IMR-90 (cell line): ENCODE data around the gene HYAL4. TPM values are rescaled to one million over a fixed set of nuclear protein-coding genes. Genes with fewer than 3 reads are reported as not detected.

Source experiments
- ATAC-seq: fragments of 200-7000 bp; cut with Tn5 transposase; 2 replicates; pipeline ENCODE4 v1.9.1; 2020; ENCODE audit warnings: low read depth, mild to moderate bottlenecking, moderate library complexity
- BruUV-seq: library from RNA; stranded (reverse); fragments of 400-500 nt; replicated peaks from 2 replicates; lab custom pipeline; 2021; lab: Mats Ljungman, UMichigan
- CTCF ChIA-PET: fragments of 300-600 bp; formaldehyde crosslinking; extraction: SDS; loops from one replicate; lab custom pipeline; 2021; ENCODE audit warnings: antibody characterized with exemption; lab: Yijun Ruan, JAX
- POLR2A ChIA-PET: fragments of 300-600 bp; sonication (Branson Sonifier 250); formaldehyde crosslinking; loops from one replicate; lab custom pipeline; 2022; ENCODE audit warnings: antibody characterized with exemption; ENCODE audit not compliant: unreplicated experiment; lab: Charles Lee
- DNase-seq: peaks from one replicate; pipeline ENCODE4 v3.0.0; 2013
- H2AFZ ChIP-seq: replicated peaks from 2 replicates; pipeline ENCODE3; 2013; ENCODE audit warnings: low read length, mild to moderate bottlenecking; ENCODE audit not compliant: poor library complexity
- H2AK5ac ChIP-seq: 2 replicates; pipeline ENCODE4 v1.6.1; 2013; ENCODE audit warnings: low read depth, low read length, inconsistent platforms
- H2AK9ac ChIP-seq: replicated peaks from 2 replicates; pipeline ENCODE3; 2013; ENCODE audit warnings: mild to moderate bottlenecking, low read depth, low read length, moderate library complexity; ENCODE audit not compliant: poor library complexity
- H2BK120ac ChIP-seq: 2 replicates; pipeline ENCODE4 v1.6.1; 2013; ENCODE audit warnings: low read depth, low read length, inconsistent platforms
- H2BK15ac ChIP-seq: 3 replicates; pipeline ENCODE4 v1.6.1; 2013; ENCODE audit warnings: low read depth, low read length, inconsistent platforms
- H2BK20ac ChIP-seq: 2 replicates; pipeline ENCODE4 v1.6.1; 2013; ENCODE audit warnings: low read depth, mild to moderate bottlenecking, inconsistent platforms, low read length, moderate library complexity
- H2BK5ac ChIP-seq: 2 replicates; pipeline ENCODE4 v1.6.1; 2013; ENCODE audit warnings: mild to moderate bottlenecking, low read depth, low read length, inconsistent platforms; ENCODE audit not compliant: poor library complexity, severe bottlenecking
- H3K14ac ChIP-seq: replicated peaks from 2 replicates; pipeline ENCODE4 v1.6.1; 2013; ENCODE audit warnings: low read depth, low read length, inconsistent platforms
- H3K18ac ChIP-seq: 2 replicates; pipeline ENCODE4 v1.6.1; 2013; ENCODE audit warnings: low read depth, low read length, control low read depth
- H3K23ac ChIP-seq: 2 replicates; pipeline ENCODE4 v1.6.1; 2013; ENCODE audit warnings: low read depth, low read length, inconsistent platforms
- H3K27ac ChIP-seq: 2 replicates; pipeline ENCODE4 v1.5.1; 2013; ENCODE audit warnings: mild to moderate bottlenecking, control low read depth, low read length; ENCODE audit not compliant: insufficient read depth
- H3K27me3 ChIP-seq: 2 replicates; pipeline ENCODE4 v1.6.1; 2013; ENCODE audit warnings: low read length; ENCODE audit not compliant: control insufficient read depth, insufficient read depth
- H3K36me3 ChIP-seq: 2 replicates; pipeline ENCODE4 v1.6.1; 2013; ENCODE audit warnings: low read length, mixed read lengths; ENCODE audit not compliant: control insufficient read depth, insufficient read depth
- H3K4ac ChIP-seq: 2 replicates; pipeline ENCODE4 v1.6.1; 2013; ENCODE audit warnings: low read depth, low read length, inconsistent platforms
- H3K4me1 ChIP-seq: 2 replicates; pipeline ENCODE4 v1.6.1; 2013; ENCODE audit warnings: low read length, mixed read lengths; ENCODE audit not compliant: control insufficient read depth, insufficient read depth
- H3K4me2 ChIP-seq: 2 replicates; pipeline ENCODE4 v1.6.1; 2013; ENCODE audit warnings: low read depth, mild to moderate bottlenecking, control low read depth, low read length, moderate library complexity
- H3K4me3 ChIP-seq: 2 replicates; pipeline ENCODE4 v1.5.1; 2013; ENCODE audit warnings: low read depth, mild to moderate bottlenecking, control low read depth, low read length, moderate library complexity; ENCODE audit not compliant: insufficient read depth
- H3K56ac ChIP-seq: 2 replicates; pipeline ENCODE4 v1.6.1; 2013; ENCODE audit warnings: low read length, inconsistent platforms; ENCODE audit not compliant: insufficient read depth; ENCODE audit errors: extremely low read depth
- H3K79me1 ChIP-seq, 2 experiments: 2 replicates each; pipeline ENCODE4 v1.6.1; 2013; ENCODE audit warnings: low read length in 2 of 2, inconsistent platforms in 1 of 2, low read depth in 1 of 2
- H3K9ac ChIP-seq: 2 replicates; pipeline ENCODE4 v1.6.1; 2013; ENCODE audit warnings: low read depth, low read length, control low read depth
- H3K9me1 ChIP-seq: 2 replicates; pipeline ENCODE4 v1.6.1; 2013; ENCODE audit warnings: low read length, inconsistent platforms; ENCODE audit not compliant: insufficient read depth
- H3K9me3 ChIP-seq: 2 replicates; pipeline ENCODE4 v1.6.1; 2013; ENCODE audit warnings: low read length; ENCODE audit not compliant: control insufficient read depth, insufficient read depth
- H4K20me1 ChIP-seq: 2 replicates; pipeline ENCODE4 v1.6.1; 2013; ENCODE audit warnings: low read length, inconsistent platforms; ENCODE audit not compliant: insufficient read depth
- H4K5ac ChIP-seq: 2 replicates; pipeline ENCODE4 v1.6.1; 2013; ENCODE audit warnings: mild to moderate bottlenecking, low read depth, low read length, control low read depth
- H4K8ac ChIP-seq, 2 experiments: 2 replicates each; pipeline ENCODE4 v1.6.1; 2013; ENCODE audit warnings: low read depth in 2 of 2, low read length in 2 of 2, control low read depth in 1 of 2, inconsistent platforms in 1 of 2
- H4K91ac ChIP-seq: 2 replicates; pipeline ENCODE4 v1.6.1; 2013; ENCODE audit warnings: low read depth, low read length, inconsistent platforms; ENCODE audit not compliant: insufficient read depth
- BHLHE40 ChIP-seq: fragments of 150-350 bp; IDR thresholded peaks from 2 replicates; pipeline ENCODE4 v1.6.1; 2016; ENCODE audit warnings: mild to moderate bottlenecking, low read depth, low read length
- CEBPB ChIP-seq: IDR thresholded peaks from 2 replicates; pipeline ENCODE4 v1.6.1; 2012; ENCODE audit warnings: low read depth, low read length, improper control_type of control experiment
- CHD1 ChIP-seq: IDR thresholded peaks from 2 replicates; pipeline ENCODE4 v1.6.1; 2012; ENCODE audit warnings: low read depth, low read length, improper control_type of control experiment
- FOS ChIP-seq: fragments of 150-350 bp; IDR thresholded peaks from 2 replicates; pipeline ENCODE4 v1.6.1; 2016; ENCODE audit warnings: low read depth, low read length
- MAFK ChIP-seq: IDR thresholded peaks from 2 replicates; pipeline ENCODE4 v1.6.1; 2012; ENCODE audit warnings: low read depth, low read length, improper control_type of control experiment
- MAZ ChIP-seq: IDR thresholded peaks from 2 replicates; pipeline ENCODE4 v1.6.1; 2012; ENCODE audit warnings: low read depth, mild to moderate bottlenecking, low read length, improper control_type of control experiment, moderate library complexity, borderline replicate concordance
- MXI1 ChIP-seq: IDR thresholded peaks from 2 replicates; pipeline ENCODE4 v1.6.1; 2012; ENCODE audit warnings: low read depth, mild to moderate bottlenecking, low read length, moderate library complexity, borderline replicate concordance
- NFE2L2 ChIP-seq: fragments of 150-350 bp; IDR thresholded peaks from 2 replicates; pipeline ENCODE4 v1.6.1; 2016; ENCODE audit warnings: low read depth, mild to moderate bottlenecking, low read length
- POLR2A ChIP-seq: IDR thresholded peaks from 2 replicates; pipeline ENCODE4 v1.6.1; 2012; ENCODE audit warnings: mild to moderate bottlenecking, low read depth, low read length
- RAD21 ChIP-seq: IDR thresholded peaks from 2 replicates; pipeline ENCODE4 v1.6.1; 2012; ENCODE audit warnings: low read length, improper control_type of control experiment
- RCOR1 ChIP-seq: IDR thresholded peaks from 2 replicates; pipeline ENCODE4 v1.6.1; 2012; ENCODE audit warnings: mild to moderate bottlenecking, low read length, improper control_type of control experiment; ENCODE audit not compliant: insufficient replicate concordance
- RFX5 ChIP-seq: IDR thresholded peaks from 2 replicates; pipeline ENCODE4 v1.8.0; 2012; ENCODE audit warnings: low read depth, mild to moderate bottlenecking, low read length, moderate library complexity
- SMC3 ChIP-seq: fragments of 150-350 bp; IDR thresholded peaks from 2 replicates; pipeline ENCODE4 v1.6.1; 2016; ENCODE audit warnings: low read depth, mild to moderate bottlenecking, antibody characterized with exemption, low read length, moderate library complexity
- WGBS, 2 experiments: methylation state at CpG; one replicate each; pipeline versions ENCODE4 v1.1.5 to v1.1.7; 2013; ENCODE audit warnings: missing lambda C conversion rate in 2 of 2; ENCODE audit not compliant: insufficient read length in 1 of 2; ENCODE audit errors: extremely low coverage in 2 of 2; 5-methylcytosine and 5-hydroxymethylcytosine counted together
- dilution Hi-C: fragments of 300-500 bp; cut with HindIII; formaldehyde crosslinking; loops from one replicate; pipeline ENCODE4 v1.14.3; 2018; ENCODE audit warnings: low sequenced_read_pairs; ENCODE audit not compliant: unreplicated experiment
- in situ Hi-C: fragments of 300-500 bp; cut with MboI; formaldehyde crosslinking; loops from 3 replicates; pipeline ENCODE4 v1.14.3; 2019; ENCODE audit warnings: low sequenced_read_pairs, inconsistent platforms, mixed read lengths
- intact Hi-C: fragments of 100-400 bp; cut with micrococcal nuclease; formaldehyde crosslinking; loops from 2 replicates; pipeline ENCODE4 v1.10.0; 2022
- polyA plus RNA-seq, 3 experiments: library from polyadenylated mRNA; depleted of rRNA; stranded (reverse); fragments of >200 nt; gene quantifications; 2 replicates each; pipeline ENCODE4 v1.2.3, GENCODE V29; 2012; ENCODE audit warnings: low replicate concordance in 1 of 3
- total RNA-seq: library from RNA; depleted of rRNA; stranded (reverse); fragments of >200 nt; gene quantifications from 2 replicates; pipeline ENCODE4 v1.2.3, GENCODE V29; 2012
- TF ChIP-seq, protein P1 (sequence below): conservative IDR thresholded peaks from 2 replicates; pipeline ENCODE4 v1.5.1; 2012; ENCODE audit warnings: mild to moderate bottlenecking, low read depth, low read length, improper control_type of control experiment
- TF ChIP-seq, protein P2 (sequence below): fragments of 150-350 bp; IDR thresholded peaks from 2 replicates; pipeline ENCODE4 v1.6.1; 2016; ENCODE audit warnings: low read depth, mild to moderate bottlenecking, low read length, moderate library complexity, borderline replicate concordance
- TF ChIP-seq, protein P3 (sequence below): fragments of 150-350 bp; IDR thresholded peaks from 2 replicates; pipeline ENCODE4 v1.6.1; 2017; ENCODE audit warnings: mild to moderate bottlenecking, antibody characterized with exemption, low read length, low read depth

HYAL4 gene
- total and polyA plus RNA-seq, 2 of the 4 experiments (the other 2 are of a cell fraction), result not detected

DNA sequence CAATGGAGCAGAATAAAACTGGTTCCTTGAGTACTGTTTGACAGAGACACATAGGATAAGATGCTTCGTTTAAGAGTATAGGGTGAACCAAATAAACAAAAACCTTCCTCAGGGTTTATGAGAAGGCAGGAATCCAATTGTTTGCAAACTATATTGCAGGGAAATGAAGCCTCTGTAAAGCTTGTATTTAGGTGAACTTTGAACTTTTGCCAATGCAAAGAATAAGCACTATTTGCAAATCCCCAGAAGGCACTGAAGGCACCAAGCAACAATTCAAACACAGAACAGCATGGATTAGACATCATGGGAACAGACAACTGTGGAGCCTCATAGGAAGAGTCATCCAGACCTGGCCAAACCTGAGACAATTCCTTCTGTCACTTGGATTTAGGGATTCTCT, 49.1 kb upstream of the HYAL4 start:
- Histone ChIP-seq H3K9me1 (no peaks in the 10 kb centered on the region; the same call in 1 of the 2 replicates), H2BK120ac (no peak overlapping the region), H3K9me3 (no peaks in the 10 kb centered on the region), H2BK5ac (no peak overlapping the region), H3K36me3 (no peaks in the 10 kb centered on the region), H4K8ac (no peak overlapping the region), H3K4me2 (no peak overlapping the region), H3K9ac (no peak overlapping the region), H4K91ac (no peak overlapping the region), H2BK20ac (no peak overlapping the region), H3K27me3 (peaks cover 6% of the 10 kb centered on the region; the same call in 1 of the 2 replicates), H2AFZ (no peak overlapping the region), H4K20me1 (no peaks in the 10 kb centered on the region), H2BK15ac (no peak overlapping the region), H3K4me3 (no peak overlapping the region), H3K18ac (no peak overlapping the region), H3K14ac (no peak overlapping the region), H3K27ac (no peak overlapping the region), H3K79me1 (no peaks in the 10 kb centered on the region), H2AK5ac (no peak overlapping the region), H3K56ac (no peak overlapping the region), H4K5ac (no peak overlapping the region), H3K23ac (no peak overlapping the region), H3K4me1 (peaks cover 2% of the 10 kb centered on the region; the same call in 1 of the 2 replicates), H2AK9ac (no peak overlapping the region), H3K4ac (no peak overlapping the region)
- ChIA-PET CTCF (no interaction called here), POLR2A (no interaction called here)
- dilution Hi-C loops, result no loop called here
- BruUV-seq, result no TSS peak
- in situ Hi-C loops, result no loop called here
- TF ChIP-seq, protein P1, sequence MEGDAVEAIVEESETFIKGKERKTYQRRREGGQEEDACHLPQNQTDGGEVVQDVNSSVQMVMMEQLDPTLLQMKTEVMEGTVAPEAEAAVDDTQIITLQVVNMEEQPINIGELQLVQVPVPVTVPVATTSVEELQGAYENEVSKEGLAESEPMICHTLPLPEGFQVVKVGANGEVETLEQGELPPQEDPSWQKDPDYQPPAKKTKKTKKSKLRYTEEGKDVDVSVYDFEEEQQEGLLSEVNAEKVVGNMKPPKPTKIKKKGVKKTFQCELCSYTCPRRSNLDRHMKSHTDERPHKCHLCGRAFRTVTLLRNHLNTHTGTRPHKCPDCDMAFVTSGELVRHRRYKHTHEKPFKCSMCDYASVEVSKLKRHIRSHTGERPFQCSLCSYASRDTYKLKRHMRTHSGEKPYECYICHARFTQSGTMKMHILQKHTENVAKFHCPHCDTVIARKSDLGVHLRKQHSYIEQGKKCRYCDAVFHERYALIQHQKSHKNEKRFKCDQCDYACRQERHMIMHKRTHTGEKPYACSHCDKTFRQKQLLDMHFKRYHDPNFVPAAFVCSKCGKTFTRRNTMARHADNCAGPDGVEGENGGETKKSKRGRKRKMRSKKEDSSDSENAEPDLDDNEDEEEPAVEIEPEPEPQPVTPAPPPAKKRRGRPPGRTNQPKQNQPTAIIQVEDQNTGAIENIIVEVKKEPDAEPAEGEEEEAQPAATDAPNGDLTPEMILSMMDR, result no peak
- TF ChIP-seq MAFK (no peak), RAD21 (no peak), FOS (no peak), RCOR1 (no peak), NFE2L2 (no peak), CEBPB (no peak), SMC3 (no peak), BHLHE40 (no peak), POLR2A (no peak), MXI1 (no peak), CHD1 (no peak), MAZ (no peak), RFX5 (no peak)
- TF ChIP-seq, protein P2, sequence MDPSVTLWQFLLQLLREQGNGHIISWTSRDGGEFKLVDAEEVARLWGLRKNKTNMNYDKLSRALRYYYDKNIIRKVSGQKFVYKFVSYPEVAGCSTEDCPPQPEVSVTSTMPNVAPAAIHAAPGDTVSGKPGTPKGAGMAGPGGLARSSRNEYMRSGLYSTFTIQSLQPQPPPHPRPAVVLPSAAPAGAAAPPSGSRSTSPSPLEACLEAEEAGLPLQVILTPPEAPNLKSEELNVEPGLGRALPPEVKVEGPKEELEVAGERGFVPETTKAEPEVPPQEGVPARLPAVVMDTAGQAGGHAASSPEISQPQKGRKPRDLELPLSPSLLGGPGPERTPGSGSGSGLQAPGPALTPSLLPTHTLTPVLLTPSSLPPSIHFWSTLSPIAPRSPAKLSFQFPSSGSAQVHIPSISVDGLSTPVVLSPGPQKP, result no peak
- TF ChIP-seq, protein P3, sequence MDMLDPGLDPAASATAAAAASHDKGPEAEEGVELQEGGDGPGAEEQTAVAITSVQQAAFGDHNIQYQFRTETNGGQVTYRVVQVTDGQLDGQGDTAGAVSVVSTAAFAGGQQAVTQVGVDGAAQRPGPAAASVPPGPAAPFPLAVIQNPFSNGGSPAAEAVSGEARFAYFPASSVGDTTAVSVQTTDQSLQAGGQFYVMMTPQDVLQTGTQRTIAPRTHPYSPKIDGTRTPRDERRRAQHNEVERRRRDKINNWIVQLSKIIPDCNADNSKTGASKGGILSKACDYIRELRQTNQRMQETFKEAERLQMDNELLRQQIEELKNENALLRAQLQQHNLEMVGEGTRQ, result no peak
- intact Hi-C loops, result loop anchor here (5.0 to 10.0 kb wide), 4 partner anchors 44 to 1059 kb away; no protein-coding TSS in a partner anchor
- ATAC-seq, result no peak
- WGBS, 2 experiments, result no CpG with 5 or more reads among the region's 1 CpG
- DNase-seq, result no peak
